MM.1S (cell line): Measurements from ENCODE around the gene GLE1.

Experiments
- DNase-seq: peaks from one replicate; pipeline ENCODE4 v3.0.0-alpha.2; 2015
- H2AFZ ChIP-seq: fragments of 300-600 bp; sonication (generic); 2 replicates; pipeline ENCODE4 v1.6.0; 2016; ENCODE audit warnings: antibody characterized with exemption, low read length
- H3F3A ChIP-seq: fragments of 300-600 bp; sonication (generic); 2 replicates; pipeline ENCODE4 v1.6.1; 2016; ENCODE audit warnings: mild to moderate bottlenecking, antibody characterized with exemption, low read length, moderate library complexity, mixed read lengths; ENCODE audit not compliant: insufficient read depth
- H3K27ac ChIP-seq: fragments of 300-600 bp; sonication (generic); 2 replicates; pipeline ENCODE4 v1.5.1; 2016; ENCODE audit warnings: mild to moderate bottlenecking, low read length
- H3K27me3 ChIP-seq: fragments of 300-600 bp; sonication (generic); replicated peaks from 2 replicates; pipeline ENCODE4 v1.6.0; 2016; ENCODE audit warnings: low read length; ENCODE audit not compliant: insufficient read depth
- H3K36me3 ChIP-seq: fragments of 300-600 bp; sonication (generic); replicated peaks from 2 replicates; pipeline ENCODE4 v1.6.1; 2016; ENCODE audit warnings: mild to moderate bottlenecking, low read length, mixed read lengths; ENCODE audit not compliant: insufficient read depth
- H3K4me1 ChIP-seq: fragments of 300-600 bp; sonication (generic); 2 replicates; pipeline ENCODE4 v1.6.1; 2016; ENCODE audit warnings: low read length, mixed read lengths
- H3K4me2 ChIP-seq: fragments of 300-600 bp; sonication (generic); 2 replicates; pipeline ENCODE4 v1.6.0; 2016; ENCODE audit warnings: low read depth, low read length
- H3K4me3 ChIP-seq: fragments of 300-600 bp; sonication (generic); 2 replicates; pipeline ENCODE4 v1.5.1; 2016; ENCODE audit warnings: low read length, mixed read lengths
- H3K79me2 ChIP-seq: fragments of 300-600 bp; sonication (generic); 2 replicates; pipeline ENCODE4 v1.6.1; 2016; ENCODE audit warnings: mixed run types, low read length, mixed read lengths
- H3K9ac ChIP-seq: fragments of 300-600 bp; sonication (generic); 2 replicates; pipeline ENCODE4 v1.6.1; 2016; ENCODE audit warnings: low read length, mixed read lengths
- H3K9me2 ChIP-seq: fragments of 300-600 bp; sonication (generic); replicated peaks from 2 replicates; pipeline ENCODE4 v1.6.1; 2016; ENCODE audit warnings: mild to moderate bottlenecking, low read length, mixed read lengths; ENCODE audit not compliant: insufficient read depth
- H3K9me3 ChIP-seq: fragments of 300-600 bp; sonication (generic); replicated peaks from 2 replicates; pipeline ENCODE4 v1.6.1; 2016; ENCODE audit warnings: mild to moderate bottlenecking, low read length, mixed read lengths; ENCODE audit not compliant: insufficient read depth
- H4K20me1 ChIP-seq: fragments of 300-600 bp; sonication (generic); 2 replicates; pipeline ENCODE4 v1.6.1; 2016; ENCODE audit warnings: mild to moderate bottlenecking, low read length, moderate library complexity, mixed read lengths; ENCODE audit not compliant: insufficient read depth
- CTCF ChIP-seq: fragments of 300-600 bp; sonication (generic); IDR thresholded peaks from 2 replicates; pipeline ENCODE4 v1.5.1; 2016; ENCODE audit warnings: antibody characterized with exemption, low read length, mixed read lengths
- EZH2 ChIP-seq: fragments of 300-600 bp; sonication (generic); optimal IDR thresholded peaks from 2 replicates; pipeline ENCODE3; 2017; ENCODE audit warnings: low read depth, mild to moderate bottlenecking, antibody characterized with exemption, low read length, mixed read lengths
- EZH2phosphoT487 ChIP-seq: fragments of 300-600 bp; sonication (generic); IDR thresholded peaks from 2 replicates; pipeline ENCODE4 v1.6.1; 2018; ENCODE audit warnings: antibody characterized with exemption, low read length

GLE1 gene

GRCh38 chr9:128546504-128546903, 42.0 kb downstream of the GLE1 start:
- Histone ChIP-seq H4K20me1 (no peaks in the 10 kb centered on the region), H3K4me3 (no peak overlapping the region), H3K9me3 (no peaks in the 10 kb centered on the region), H3K27me3 (no peaks in the 10 kb centered on the region), H3K9ac (no peak overlapping the region), H3K4me1 (peaks cover 5% of the 10 kb centered on the region; the same call in 1 of the 2 replicates), H2AFZ (no peak overlapping the region), H3K27ac (no peak overlapping the region), H3F3A (0 out of 2 replicates have a peak, but pooled peaks cover 7% of the 10 kb centered on the region), H3K79me2 (no peaks in the 10 kb centered on the region), H3K9me2 (no peaks in the 10 kb centered on the region), H3K4me2 (no peak overlapping the region), H3K36me3 (no peaks in the 10 kb centered on the region)
- TF ChIP-seq CTCF: no peak
- no peak for DNase-seq

GRCh38 chr9:128548876-128549275, 44.4 kb downstream of the GLE1 start:
- TF ChIP-seq CTCF (no peak), EZH2 (no peak), EZH2phosphoT487 (no peak)
- Histone ChIP-seq H3K9me2 (no peaks in the 10 kb centered on the region), H4K20me1 (no peaks in the 10 kb centered on the region), H3K79me2 (peaks cover 13% of the 10 kb centered on the region), H3K4me1 (peaks cover 11% of the 10 kb centered on the region; the same call in 1 of the 2 replicates), H3K4me3 (no peak overlapping the region), H3K4me2 (no peak overlapping the region), H3K36me3 (no peaks in the 10 kb centered on the region), H3K9ac (no peak overlapping the region), H3F3A (peaks cover 12% of the 10 kb centered on the region; the same call in 1 of the 2 replicates), H3K27ac (no peak overlapping the region), H2AFZ (no peak overlapping the region), H3K27me3 (no peaks in the 10 kb centered on the region), H3K9me3 (no peaks in the 10 kb centered on the region)
- DNase-seq: no peak

GRCh38 chr9:128550226-128550625, 45.7 kb downstream of the GLE1 start:
- Histone ChIP-seq H3K9ac (no peak overlapping the region), H2AFZ (no peak overlapping the region), H3F3A (peaks cover 12% of the 10 kb centered on the region; the same call in 1 of the 2 replicates), H3K4me1 (peaks cover 23% of the 10 kb centered on the region), H3K9me2 (no peaks in the 10 kb centered on the region), H4K20me1 (no peaks in the 10 kb centered on the region), H3K36me3 (no peaks in the 10 kb centered on the region), H3K9me3 (no peaks in the 10 kb centered on the region), H3K79me2 (peaks cover 27% of the 10 kb centered on the region), H3K27ac (no peak overlapping the region), H3K27me3 (no peaks in the 10 kb centered on the region), H3K4me2 (no peak overlapping the region), H3K4me3 (no peak overlapping the region)
- no peak for DNase-seq
- no peak for TF ChIP-seq EZH2
- no peak for TF ChIP-seq CTCF
- TF ChIP-seq EZH2phosphoT487: no peak
